ENCODE measurements around the gene DIDO1. TPM values are rescaled to one million over a fixed set of nuclear protein-coding genes. Genes with fewer than 3 reads are reported as not detected.

DIDO1 gene
- total RNA-seq, 1 donor from 2014 or later: 61.2 TPM

- H3K27me3 Mint-ChIP-seq: no peaks in the 10 kb centered on the region
- peaks cover 40% of the 10 kb centered on the region for H3K36me3 Mint-ChIP-seq (ENCODE audit: low read depth)
- DNase-seq: no peak
- H3K4me1 Mint-ChIP-seq: peaks cover 30% of the 10 kb centered on the region
- no peaks in the 10 kb centered on the region for H3K9me3 Mint-ChIP-seq
- H3K27ac Mint-ChIP-seq: no peak overlapping the region
- no peak overlapping the region for H3K4me3 Mint-ChIP-seq
- intact Hi-C loops (cut with micrococcal nuclease): loop anchor here (1.0 to 2.0 kb wide), 3 partner anchors 19 to 110 kb away; no protein-coding TSS in a partner anchor
These were observed 26.7 kb downstream of the DIDO1 start for GRCh38 chr20:62899633-62900051.

GRCh38 chr20:62898970-62899632 is 27.2 kb downstream of the DIDO1 start:
- H3K9me3 Mint-ChIP-seq: no peaks in the 10 kb centered on the region
- intact Hi-C loops (cut with micrococcal nuclease): no loop called here
- H3K27me3 Mint-ChIP-seq: no peaks in the 10 kb centered on the region
- peaks cover 42% of the 10 kb centered on the region for H3K36me3 Mint-ChIP-seq (ENCODE audit: low read depth)
- DNase-seq: peak; percentile 82
- peak overlapping the region; percentile 50 for H3K4me3 Mint-ChIP-seq
- H3K27ac Mint-ChIP-seq: peak overlapping the region; percentile 44
- H3K4me1 Mint-ChIP-seq: peaks cover 30% of the 10 kb centered on the region

- Mint-ChIP-seq H3K4me3 (no peak overlapping the region), H3K27ac (peak overlapping the region; percentile 5), H3K9me3 (no peaks in the 10 kb centered on the region), H3K27me3 (no peaks in the 10 kb centered on the region), H3K36me3 (ENCODE audit: low read depth) (peaks cover 42% of the 10 kb centered on the region), H3K4me1 (peaks cover 30% of the 10 kb centered on the region)
- intact Hi-C loops (cut with micrococcal nuclease): no loop called here
- no peak for DNase-seq
These were observed 28.0 kb downstream of the DIDO1 start for GRCh38 chr20:62898093-62898964.

- Mint-ChIP-seq H3K27ac (no peak overlapping the region), H3K27me3 (no peaks in the 10 kb centered on the region), H3K36me3 (ENCODE audit: low read depth) (peaks cover 48% of the 10 kb centered on the region), H3K4me1 (peaks cover 33% of the 10 kb centered on the region), H3K4me3 (no peak overlapping the region), H3K9me3 (no peaks in the 10 kb centered on the region)
- intact Hi-C loops (cut with micrococcal nuclease): no loop called here
- DNase-seq: no peak
These were observed 28.6 kb downstream of the DIDO1 start for GRCh38 chr20:62897666-62898065.

- Mint-ChIP-seq H3K9me3 (no peaks in the 10 kb centered on the region), H3K4me3 (no peak overlapping the region), H3K27me3 (no peaks in the 10 kb centered on the region), H3K4me1 (peaks cover 40% of the 10 kb centered on the region), H3K27ac (no peak overlapping the region), H3K36me3 (ENCODE audit: low read depth) (peaks cover 47% of the 10 kb centered on the region)
- intact Hi-C loops (cut with micrococcal nuclease): no loop called here
- no peak for DNase-seq
These were observed 29.8 kb downstream of the DIDO1 start for GRCh38 chr20:62896526-62896925.

GRCh38 chr20:62895539-62895938 is 30.8 kb downstream of the DIDO1 start:
- peaks cover 53% of the 10 kb centered on the region for H3K36me3 Mint-ChIP-seq (ENCODE audit: low read depth)
- no peak overlapping the region for H3K4me3 Mint-ChIP-seq
- no peak for DNase-seq
- H3K9me3 Mint-ChIP-seq: no peaks in the 10 kb centered on the region
- intact Hi-C loops (cut with micrococcal nuclease): no loop called here
- no peaks in the 10 kb centered on the region for H3K27me3 Mint-ChIP-seq
- no peak overlapping the region for H3K27ac Mint-ChIP-seq
- peaks cover 44% of the 10 kb centered on the region for H3K4me1 Mint-ChIP-seq

GRCh38 chr20:62894261-62894660 is 32.0 kb downstream of the DIDO1 start:
- DNase-seq: no peak
- Mint-ChIP-seq H3K36me3 (ENCODE audit: low read depth) (peaks cover 63% of the 10 kb centered on the region), H3K27me3 (no peaks in the 10 kb centered on the region), H3K27ac (no peak overlapping the region), H3K4me3 (no peak overlapping the region), H3K4me1 (peaks cover 35% of the 10 kb centered on the region), H3K9me3 (no peaks in the 10 kb centered on the region)
- intact Hi-C loops (cut with micrococcal nuclease): no loop called here

- H3K4me3 Mint-ChIP-seq: no peak overlapping the region
- H3K36me3 Mint-ChIP-seq (ENCODE audit: low read depth): peaks cover 63% of the 10 kb centered on the region
These were observed 32.6 kb downstream of the DIDO1 start for GRCh38 chr20:62893700-62894099.

GRCh38 chr20:62892348-62893304 is 33.7 kb downstream of the DIDO1 start:
- Mint-ChIP-seq H3K4me1 (peaks cover 22% of the 10 kb centered on the region), H3K27me3 (no peaks in the 10 kb centered on the region), H3K9me3 (no peaks in the 10 kb centered on the region), H3K27ac (peak overlapping the region; percentile 34), H3K36me3 (ENCODE audit: low read depth) (peaks cover 67% of the 10 kb centered on the region), H3K4me3 (no peak overlapping the region)
- intact Hi-C loops (cut with micrococcal nuclease): no loop called here
- DNase-seq: peak; percentile 71

More at GRCh38 chr20:62893700-62894099, 32.6 kb downstream of the DIDO1 start:
- DNase-seq: no peak
- intact Hi-C loops (cut with micrococcal nuclease): no loop called here
- Mint-ChIP-seq H3K9me3 (no peaks in the 10 kb centered on the region), H3K27me3 (no peaks in the 10 kb centered on the region), H3K27ac (no peak overlapping the region), H3K4me1 (peaks cover 29% of the 10 kb centered on the region)

GRCh38 chr20:62891111-62891510 is 35.2 kb downstream of the DIDO1 start:
- DNase-seq: peak; percentile 78
- Mint-ChIP-seq H3K27me3 (no peaks in the 10 kb centered on the region), H3K4me3 (no peak overlapping the region), H3K36me3 (ENCODE audit: low read depth) (peaks cover 75% of the 10 kb centered on the region), H3K4me1 (peaks cover 22% of the 10 kb centered on the region), H3K27ac (peak overlapping the region; percentile 63), H3K9me3 (no peaks in the 10 kb centered on the region)
- intact Hi-C loops (cut with micrococcal nuclease): no loop called here

- DNase-seq: no peak
- Mint-ChIP-seq H3K36me3 (ENCODE audit: low read depth) (peaks cover 70% of the 10 kb centered on the region), H3K27ac (peak overlapping the region; percentile 63), H3K4me1 (peaks cover 22% of the 10 kb centered on the region), H3K9me3 (no peaks in the 10 kb centered on the region), H3K27me3 (no peaks in the 10 kb centered on the region), H3K4me3 (no peak overlapping the region)
- intact Hi-C loops (cut with micrococcal nuclease): no loop called here
These were observed 35.9 kb downstream of the DIDO1 start for GRCh38 chr20:62890444-62890843.

- Mint-ChIP-seq H3K9me3 (no peaks in the 10 kb centered on the region), H3K4me1 (peaks cover 22% of the 10 kb centered on the region), H3K4me3 (no peak overlapping the region), H3K27me3 (no peaks in the 10 kb centered on the region), H3K36me3 (ENCODE audit: low read depth) (peaks cover 67% of the 10 kb centered on the region), H3K27ac (no peak overlapping the region)
- intact Hi-C loops (cut with micrococcal nuclease): no loop called here
- no peak for DNase-seq
These were observed 36.4 kb downstream of the DIDO1 start for GRCh38 chr20:62889871-62890270.

GRCh38 chr20:62889411-62889810 is 36.9 kb downstream of the DIDO1 start:
- H3K27me3 Mint-ChIP-seq: no peaks in the 10 kb centered on the region
- H3K36me3 Mint-ChIP-seq (ENCODE audit: low read depth): peaks cover 64% of the 10 kb centered on the region
- H3K27ac Mint-ChIP-seq: no peak overlapping the region
- intact Hi-C loops (cut with micrococcal nuclease): no loop called here
- no peak for DNase-seq
- peaks cover 22% of the 10 kb centered on the region for H3K4me1 Mint-ChIP-seq
- H3K4me3 Mint-ChIP-seq: no peak overlapping the region
- H3K9me3 Mint-ChIP-seq: no peaks in the 10 kb centered on the region
